Measurements from ENCODE around the gene F10.

- TF ChIP-seq CTCF (conservative IDR thresholded peaks at IDR 0.05), result no peak
- TF ChIP-seq EZH2 (IDR thresholded peaks at IDR 0.05; ENCODE audit: low read depth), result no peak
These were observed 36.3 kb downstream of the F10 start for GRCh38 chr13:113158946-113159345.

All from PC-9 (cell line).